GM12892 (cell line): ENCODE measurements around the gene ZHX3.

Source experiments
- DNase-seq: peaks from one replicate; pipeline ENCODE4 v3.0.0; 2011; ENCODE audit not compliant: insufficient read length
- FAIRE-seq: peaks from 2 replicates; lab custom pipeline; 2011; peaks lifted over from hg19 to GRCh38; lab: Jason Lieb, UNC
- POLR2A ChIP-seq: IDR thresholded peaks from 2 replicates; pipeline ENCODE4 v1.6.1; 2011; ENCODE audit warnings: low read depth, low read length, control low read depth
- POLR2AphosphoS5 ChIP-seq: IDR thresholded peaks from 2 replicates; pipeline ENCODE4 v1.6.1; 2011; ENCODE audit warnings: low read depth, low read length, control low read depth
- TAF1 ChIP-seq: IDR thresholded peaks from 2 replicates; pipeline ENCODE4 v1.6.1; 2011; ENCODE audit warnings: low read depth, mild to moderate bottlenecking, control low read depth, low read length, borderline replicate concordance

Gene ZHX3

GRCh38 chr20:41360831-41361756 lies 43.6 kb upstream of the ZHX3 start:
- DNase-seq, result no peak
- TF ChIP-seq POLR2AphosphoS5 (no peak), TAF1 (no peak)
- no peak for FAIRE-seq

GRCh38 chr20:41359541-41360011 lies 42.0 kb upstream of the ZHX3 start:
- FAIRE-seq (no peak), DNase-seq (no peak)
- TF ChIP-seq TAF1 (no peak), POLR2AphosphoS5 (no peak)

GRCh38 chr20:41358717-41359116 lies 41.2 kb upstream of the ZHX3 start:
- TF ChIP-seq POLR2AphosphoS5, result no peak
- no peak for TF ChIP-seq TAF1
- no peak for TF ChIP-seq POLR2A
- DNase-seq, result no peak
- FAIRE-seq, result no peak

- TF ChIP-seq POLR2A (no peak), TAF1 (no peak), POLR2AphosphoS5 (no peak)
- FAIRE-seq, result no peak
Measured at GRCh38 chr20:41358230-41358629, 40.7 kb upstream of the ZHX3 start.

GRCh38 chr20:41357424-41358163 lies 40.1 kb upstream of the ZHX3 start:
- no peak for DNase-seq
- TF ChIP-seq POLR2A (no peak), TAF1 (no peak), POLR2AphosphoS5 (no peak)
- FAIRE-seq, result no peak

More at GRCh38 chr20:41358230-41358629, 40.7 kb upstream of the ZHX3 start:
- DNase-seq, result no peak

GRCh38 chr20:41356951-41357350 lies 39.4 kb upstream of the ZHX3 start:
- no peak for FAIRE-seq
- no peak for DNase-seq
- no peak for TF ChIP-seq POLR2A
- no peak for TF ChIP-seq TAF1
- no peak for TF ChIP-seq POLR2AphosphoS5

GRCh38 chr20:41355598-41356203 lies 38.2 kb upstream of the ZHX3 start:
- FAIRE-seq (no peak), DNase-seq (no peak)
- TF ChIP-seq POLR2AphosphoS5, result no peak
- no peak for TF ChIP-seq TAF1
- TF ChIP-seq POLR2A, result no peak

GRCh38 chr20:41355192-41355591 lies 37.7 kb upstream of the ZHX3 start:
- TF ChIP-seq POLR2A, result no peak
- no peak for TF ChIP-seq TAF1
- TF ChIP-seq POLR2AphosphoS5, result no peak
- FAIRE-seq, result no peak

GRCh38 chr20:41353530-41353929 lies 36.0 kb upstream of the ZHX3 start:
- TF ChIP-seq TAF1 (no peak), POLR2A (no peak)
- FAIRE-seq (no peak), DNase-seq (no peak)

More at GRCh38 chr20:41355192-41355591, 37.7 kb upstream of the ZHX3 start:
- DNase-seq, result no peak

- TF ChIP-seq POLR2AphosphoS5 (no peak), TAF1 (no peak), POLR2A (no peak)
- FAIRE-seq, result no peak
- DNase-seq, result no peak
Measured at GRCh38 chr20:41352666-41353065, 35.1 kb upstream of the ZHX3 start.

GRCh38 chr20:41352106-41352505 lies 34.6 kb upstream of the ZHX3 start:
- DNase-seq, result no peak
- TF ChIP-seq POLR2A (no peak), POLR2AphosphoS5 (no peak), TAF1 (no peak)
- FAIRE-seq, result no peak
